Peyer's patch (tissue), 4 donors: ENCODE results near the gene RBP3.

ENCODE experiments used
- POLR2A ChIP-seq, 2 donors: fragments of 450-650 bp; IDR thresholded peaks; one replicate each; pipeline ENCODE4 v1.5.1; 2017; ENCODE audit warnings: antibody characterized with exemption in 2 of 2, mild to moderate bottlenecking in 2 of 2, moderate library complexity in 2 of 2
- TF ChIP-seq, protein P1 (sequence below), 6 experiments: fragments of 450-650 bp in 4 of 6; fragments of 200-600 bp in 2 of 6; sonication (generic) in 1 of 6; IDR thresholded peaks; one replicate each; pipeline ENCODE4 v1.5.1; 2017 to 2019; ENCODE audit warnings: antibody characterized with exemption in 6 of 6, mild to moderate bottlenecking in 3 of 6, moderate library complexity in 1 of 6

DNA sequence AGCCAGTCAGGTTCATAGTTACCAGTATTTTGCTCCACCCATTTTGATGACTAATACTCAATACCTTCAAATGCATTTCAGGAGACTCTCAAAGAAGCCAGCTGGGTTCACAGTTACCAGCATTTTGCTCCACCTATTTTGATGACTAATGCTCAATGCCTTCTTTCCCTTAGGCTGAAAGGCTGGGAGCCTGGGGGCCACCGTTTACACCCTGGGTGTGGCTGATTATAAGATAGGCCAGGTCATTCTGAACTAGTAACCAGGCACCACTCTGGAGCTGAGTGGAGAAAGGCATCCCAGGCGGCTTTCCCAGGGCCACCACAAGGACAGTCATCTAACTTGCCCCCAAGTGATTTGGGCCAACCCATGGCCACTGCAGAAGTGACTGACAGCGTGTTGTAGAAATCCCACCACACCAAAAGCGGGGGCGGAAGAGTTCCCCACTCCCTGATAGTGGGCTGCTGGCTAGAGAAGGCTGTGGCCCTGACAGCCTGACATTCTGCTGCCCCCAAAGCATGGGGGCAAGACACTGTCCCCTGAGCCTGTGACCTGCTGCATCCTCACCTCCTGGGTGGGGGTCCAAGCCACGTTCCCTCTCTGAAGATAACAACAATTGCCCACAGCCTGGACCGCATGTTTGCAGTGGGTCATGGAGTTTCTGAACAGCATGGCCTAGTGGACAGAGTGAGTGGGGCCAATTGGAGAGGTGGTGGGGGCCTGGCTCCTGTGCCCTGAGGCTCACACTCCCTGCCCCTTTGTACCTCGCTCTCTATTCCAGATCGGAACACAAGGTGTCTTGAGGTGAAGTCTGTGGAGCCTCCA lies 58.9 kb downstream of the RBP3 start:
- TF ChIP-seq, protein P1, sequence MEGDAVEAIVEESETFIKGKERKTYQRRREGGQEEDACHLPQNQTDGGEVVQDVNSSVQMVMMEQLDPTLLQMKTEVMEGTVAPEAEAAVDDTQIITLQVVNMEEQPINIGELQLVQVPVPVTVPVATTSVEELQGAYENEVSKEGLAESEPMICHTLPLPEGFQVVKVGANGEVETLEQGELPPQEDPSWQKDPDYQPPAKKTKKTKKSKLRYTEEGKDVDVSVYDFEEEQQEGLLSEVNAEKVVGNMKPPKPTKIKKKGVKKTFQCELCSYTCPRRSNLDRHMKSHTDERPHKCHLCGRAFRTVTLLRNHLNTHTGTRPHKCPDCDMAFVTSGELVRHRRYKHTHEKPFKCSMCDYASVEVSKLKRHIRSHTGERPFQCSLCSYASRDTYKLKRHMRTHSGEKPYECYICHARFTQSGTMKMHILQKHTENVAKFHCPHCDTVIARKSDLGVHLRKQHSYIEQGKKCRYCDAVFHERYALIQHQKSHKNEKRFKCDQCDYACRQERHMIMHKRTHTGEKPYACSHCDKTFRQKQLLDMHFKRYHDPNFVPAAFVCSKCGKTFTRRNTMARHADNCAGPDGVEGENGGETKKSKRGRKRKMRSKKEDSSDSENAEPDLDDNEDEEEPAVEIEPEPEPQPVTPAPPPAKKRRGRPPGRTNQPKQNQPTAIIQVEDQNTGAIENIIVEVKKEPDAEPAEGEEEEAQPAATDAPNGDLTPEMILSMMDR (IDR thresholded peaks at IDR 0.05) = no peak
- TF ChIP-seq POLR2A (IDR thresholded peaks at IDR 0.05) = no peak
